GM12874 (cell line): ENCODE results near the gene ABR.

Experiments
- CTCF ChIP-seq: IDR thresholded peaks from 2 replicates; pipeline ENCODE4 v1.5.1; 2011; ENCODE audit warnings: low read depth, mild to moderate bottlenecking, control low read depth, low read length, moderate library complexity; ENCODE audit not compliant: insufficient read depth

The ABR gene

GRCh38 chr17:1136748-1137147 is 43.0 kb downstream of the ABR start:
- no peak for TF ChIP-seq CTCF

- TF ChIP-seq CTCF: no peak
These were observed 45.0 kb downstream of the ABR start for GRCh38 chr17:1134634-1135324.

- no peak for TF ChIP-seq CTCF
These were observed 49.6 kb downstream of the ABR start for GRCh38 chr17:1130191-1130590.

- no peak for TF ChIP-seq CTCF
These were observed 52.8 kb downstream of the ABR start for GRCh38 chr17:1126801-1127550.

- no peak for TF ChIP-seq CTCF
These were observed 53.5 kb downstream of the ABR start for GRCh38 chr17:1126250-1126797.

GRCh38 chr17:1125788-1126145 is 54.0 kb downstream of the ABR start:
- TF ChIP-seq CTCF: no peak

- no peak for TF ChIP-seq CTCF
These were observed 54.6 kb downstream of the ABR start for GRCh38 chr17:1124896-1125787.
